Measurements from ENCODE around the gene NR1I2. TPM values are rescaled to one million over a fixed set of nuclear protein-coding genes. Genes with fewer than 3 reads are reported as not detected.

NR1I2 gene
- polyA plus RNA-seq (ENCODE audit: insufficient read length): 0.78 TPM
- long read RNA-seq, donor 1: 0 reads
- long read RNA-seq, donor 2: 0 reads
- long read RNA-seq, donor 3: 0 reads
- long read RNA-seq, donor 4: 0 reads
- long read RNA-seq, donor 5: 0 reads
- long read RNA-seq, donor 6: 0 reads
- long read RNA-seq, donor 7: 0 reads
- long read RNA-seq, donor 8: 0 reads

DNA sequence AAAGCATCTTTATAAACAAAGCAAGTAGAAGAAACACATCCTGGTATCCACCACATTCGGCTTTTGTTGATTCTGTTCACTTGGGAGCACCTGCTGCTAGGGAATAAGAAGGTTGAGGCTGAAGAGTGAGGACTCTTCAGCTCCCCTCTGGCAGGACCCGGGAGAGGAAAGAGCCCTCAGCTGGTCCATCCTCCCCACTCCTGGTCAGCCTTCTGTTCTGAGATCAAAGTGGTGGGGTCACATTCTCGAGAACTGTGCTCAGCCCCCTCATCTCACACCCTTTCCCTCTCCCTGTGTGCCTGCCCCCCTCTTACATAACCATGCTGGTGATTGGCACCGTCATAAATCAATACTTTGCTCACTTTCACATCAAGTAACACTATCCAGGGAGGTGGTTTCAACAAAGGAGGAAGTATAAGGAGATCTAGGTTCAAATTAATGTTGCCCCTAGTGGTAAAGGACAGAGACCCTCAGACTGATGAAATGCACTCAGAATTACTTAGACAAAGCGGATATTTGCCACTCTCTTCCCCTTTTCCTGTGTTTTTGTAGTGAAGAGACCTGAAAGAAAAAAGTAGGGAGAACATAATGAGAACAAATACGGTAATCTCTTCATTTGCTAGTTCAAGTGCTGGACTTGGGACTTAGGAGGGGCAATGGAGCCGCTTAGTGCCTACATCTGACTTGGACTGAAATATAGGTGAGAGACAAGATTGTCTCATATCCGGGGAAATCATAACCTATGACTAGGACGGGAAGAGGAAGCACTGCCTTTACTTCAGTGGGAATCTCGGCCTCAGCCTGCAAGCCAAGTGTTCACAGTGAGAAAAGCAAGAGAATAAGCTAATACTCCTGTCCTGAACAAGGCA lies at the start of gene NR1I2:
NR1I2 (plus strand) TSS at position 772 of the 869 bp plus-strand sequence.
- no peak for DNase-seq

DNA sequence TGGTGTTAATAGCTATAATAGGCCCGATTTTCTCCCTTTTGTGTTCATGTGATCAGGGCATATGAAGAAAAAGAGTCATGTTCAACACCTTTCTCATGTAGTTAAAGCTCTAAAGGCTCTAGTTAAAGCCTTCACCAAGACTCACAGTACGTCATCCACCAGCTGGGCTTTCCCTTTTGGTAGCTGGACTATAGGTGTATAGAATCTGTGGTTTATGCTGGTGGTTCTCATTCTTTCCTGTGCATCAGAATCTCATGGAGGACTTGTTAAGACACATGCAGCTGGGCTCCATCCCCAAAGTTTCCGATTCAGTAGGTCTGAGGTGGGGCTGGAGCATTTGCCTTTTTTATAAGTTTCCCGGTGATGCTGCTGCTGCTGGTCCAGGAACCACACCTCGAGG lies 48.1 kb upstream of the NR1I2 start:
- DNase-seq: no peak

DNA sequence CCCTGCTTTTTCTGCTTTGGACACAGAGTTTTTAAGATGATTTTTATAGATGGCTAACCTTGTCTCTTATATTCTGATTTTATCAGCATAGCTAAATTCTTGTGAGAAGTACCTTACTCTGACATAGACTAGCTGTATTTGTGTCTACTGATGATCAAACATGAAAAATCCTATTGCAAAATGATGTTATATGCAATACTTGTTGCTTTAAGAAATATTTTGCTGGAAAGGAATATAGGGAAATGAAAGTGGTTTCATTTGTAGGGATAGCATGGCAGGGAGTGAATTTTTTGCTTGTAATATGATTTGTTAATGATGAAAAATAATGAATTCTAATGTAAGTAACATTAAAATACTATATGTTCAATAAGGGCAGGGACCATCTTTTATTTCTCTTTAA lies 43.2 kb upstream of the NR1I2 start:
- DNase-seq: no peak

DNA sequence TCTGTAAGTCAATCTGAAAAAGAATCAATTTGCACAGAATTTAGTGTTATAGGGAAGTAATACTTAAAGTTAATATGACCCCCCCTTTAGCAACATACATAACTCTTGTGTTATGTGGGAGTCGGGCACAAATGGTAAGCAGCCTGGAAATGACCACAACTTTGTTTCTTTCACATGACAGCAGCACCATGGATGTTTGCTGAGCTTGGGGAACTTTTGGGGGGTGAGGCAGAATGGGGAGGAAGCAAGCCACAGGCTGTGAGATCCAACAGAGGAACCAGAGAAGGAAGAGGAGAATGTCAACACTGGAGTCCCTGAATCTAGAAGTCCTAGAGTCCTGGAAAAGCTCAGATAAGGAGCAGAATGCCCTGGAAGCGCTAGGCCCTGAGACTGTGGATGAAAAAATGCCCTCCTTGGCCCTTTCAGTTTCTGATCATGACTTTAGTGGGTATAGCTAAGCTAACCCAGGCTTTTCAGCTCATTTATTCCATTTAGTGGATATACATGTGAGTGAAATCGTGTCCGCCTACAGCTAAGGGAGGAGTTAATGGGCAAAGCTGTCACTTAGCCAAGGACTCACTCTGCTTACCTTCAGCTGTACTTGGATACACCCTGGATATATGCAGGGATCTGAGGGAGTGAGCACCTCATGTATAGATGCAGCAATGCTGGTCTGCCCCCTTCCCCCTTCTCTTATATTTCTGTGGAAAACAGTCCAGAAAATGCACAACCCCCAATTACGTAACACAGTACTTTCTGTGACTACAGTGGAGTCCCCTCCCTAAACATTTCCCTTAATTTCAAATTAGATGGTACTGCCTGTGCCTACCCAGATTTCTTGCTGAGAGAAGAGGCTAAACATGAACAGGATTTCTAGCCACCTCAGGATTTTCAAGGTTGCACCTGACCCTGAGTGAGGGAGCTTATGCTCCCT lies 40.0 kb upstream of the NR1I2 start:
- no peak for DNase-seq

DNA sequence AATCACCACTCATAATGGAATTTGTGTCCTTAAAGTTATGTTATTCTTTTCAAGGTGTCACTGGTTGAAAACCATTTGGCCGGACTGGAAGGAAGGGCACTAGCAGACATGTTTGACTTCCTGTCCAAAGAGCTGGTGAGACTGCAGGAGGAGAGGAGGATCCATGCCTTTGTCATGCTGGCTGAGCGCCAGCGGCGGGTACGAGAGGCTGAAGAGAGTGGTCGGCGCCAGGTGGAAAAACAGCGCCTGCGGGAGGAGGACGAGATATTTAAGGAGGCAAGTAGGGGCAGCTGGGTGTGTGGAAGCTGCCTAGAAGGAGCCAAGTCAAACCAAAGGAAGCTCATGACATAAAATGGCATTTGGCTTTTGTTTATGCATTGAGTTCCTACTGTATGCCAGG lies 38.0 kb upstream of the NR1I2 start:
- no peak for DNase-seq

DNA sequence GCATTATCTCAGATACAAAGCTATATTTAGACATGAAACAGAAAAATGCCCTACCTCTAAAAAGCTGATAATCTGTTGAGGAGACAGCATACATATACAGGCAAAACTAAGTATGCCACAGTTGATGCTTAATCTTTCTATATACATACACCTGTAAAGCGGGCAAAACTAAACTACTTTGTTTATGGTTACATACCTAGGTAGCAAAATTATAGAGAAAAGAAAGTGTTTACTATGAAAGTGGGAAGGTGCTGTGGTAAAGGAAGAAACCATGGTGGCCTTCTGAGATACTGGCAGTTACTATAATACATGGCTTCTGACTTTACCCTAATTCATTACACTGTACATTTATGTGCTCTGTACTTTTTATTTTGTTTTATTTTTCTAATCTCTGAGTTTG lies 36.0 kb upstream of the NR1I2 start:
- DNase-seq: no peak

DNA sequence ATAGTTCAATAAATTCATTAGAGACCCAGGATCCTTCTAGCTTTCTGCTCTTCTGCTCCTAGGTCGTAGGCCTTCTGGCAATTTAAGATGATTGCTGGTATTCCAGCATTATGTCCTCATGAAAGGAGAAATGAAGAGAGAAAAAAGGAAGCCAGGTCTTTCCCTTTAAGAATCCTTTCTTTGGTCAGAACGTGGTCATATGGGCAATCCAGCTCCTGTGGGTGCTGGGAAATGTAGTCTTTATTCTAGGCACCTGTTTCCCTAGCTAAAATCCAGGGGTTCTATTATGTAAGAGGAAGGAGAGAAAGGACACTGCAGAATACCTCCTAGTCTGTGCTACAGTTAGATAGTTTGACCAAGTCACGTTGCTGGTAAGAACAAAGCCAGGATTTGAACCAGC lies 35.5 kb upstream of the NR1I2 start:
- DNase-seq: no peak

DNA sequence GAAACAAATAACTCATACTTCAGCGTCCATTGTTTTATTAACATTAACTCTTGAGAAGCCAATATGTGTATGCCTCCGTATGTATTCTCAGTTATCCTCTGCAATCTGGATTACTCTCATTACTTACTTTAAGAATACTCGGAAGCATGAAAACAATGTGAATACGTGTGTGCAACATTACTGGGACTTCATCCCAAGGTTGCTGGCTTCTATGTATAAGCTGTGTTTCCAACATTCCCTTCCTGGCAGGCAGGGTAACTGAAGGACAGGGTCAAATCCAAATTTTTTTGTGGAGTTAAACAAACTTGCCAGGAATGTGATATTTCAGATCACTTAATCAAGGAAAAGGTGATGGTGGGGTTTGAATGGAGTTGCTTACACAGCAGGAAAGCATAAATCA lies 34.5 kb upstream of the NR1I2 start:
- DNase-seq: no peak

DNA sequence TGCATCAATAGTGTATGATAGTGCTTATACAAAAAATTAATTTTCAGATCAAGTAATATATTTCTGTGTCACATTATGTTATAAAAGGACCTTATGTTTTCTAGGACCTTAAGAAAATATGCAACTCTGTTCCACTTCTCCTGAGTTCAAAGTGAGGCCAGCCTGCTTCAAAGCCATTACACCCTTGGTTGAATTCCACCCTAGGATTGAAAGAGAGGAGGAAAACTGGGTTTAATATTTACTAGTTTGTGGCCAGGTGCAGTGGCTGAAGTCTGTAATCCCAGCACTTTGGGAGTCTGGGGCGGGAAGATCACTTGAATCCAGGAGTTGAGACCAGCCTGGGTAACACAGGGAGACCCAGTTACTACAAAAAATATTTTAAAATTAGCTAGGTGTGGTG lies 32.9 kb upstream of the NR1I2 start:
- no peak for DNase-seq

DNA sequence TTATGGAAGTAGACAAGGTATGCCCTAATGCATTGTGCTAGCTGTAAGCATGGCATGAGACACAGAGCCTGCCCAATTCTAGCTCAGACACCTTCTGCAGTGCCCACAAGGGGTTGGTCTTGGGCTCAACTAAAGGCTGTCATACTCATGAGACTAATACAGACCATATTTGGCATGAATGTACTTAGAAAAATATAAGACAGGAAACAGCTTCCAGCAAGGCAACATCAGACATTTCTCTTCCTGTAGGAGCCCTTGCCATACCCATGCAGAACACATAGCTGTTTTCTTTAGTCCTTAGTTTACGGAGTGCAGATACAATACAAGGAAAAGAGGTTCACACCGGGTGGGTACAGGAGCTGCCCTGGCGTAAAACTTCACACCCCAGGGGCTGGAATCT lies 30.5 kb upstream of the NR1I2 start:
- DNase-seq: no peak

DNA sequence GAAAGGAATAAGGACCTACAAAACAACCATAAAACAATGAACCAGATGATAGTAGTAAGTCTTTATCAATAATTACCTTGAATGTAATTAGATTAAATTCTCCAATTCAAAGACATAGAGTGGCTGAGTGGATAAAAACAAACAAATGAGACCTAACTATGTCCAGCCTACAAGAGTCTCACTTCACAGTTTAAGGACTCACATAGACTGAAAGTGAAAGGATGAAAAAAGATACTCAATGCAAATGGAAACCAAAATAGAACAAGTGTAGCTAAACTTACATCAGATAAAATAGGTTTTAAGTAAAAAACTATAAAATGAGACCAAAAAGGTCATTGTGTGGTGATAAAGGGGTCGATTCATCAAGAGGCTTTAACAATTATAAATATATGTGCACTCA lies 21.9 kb upstream of the NR1I2 start:
- DNase-seq: no peak

DNA sequence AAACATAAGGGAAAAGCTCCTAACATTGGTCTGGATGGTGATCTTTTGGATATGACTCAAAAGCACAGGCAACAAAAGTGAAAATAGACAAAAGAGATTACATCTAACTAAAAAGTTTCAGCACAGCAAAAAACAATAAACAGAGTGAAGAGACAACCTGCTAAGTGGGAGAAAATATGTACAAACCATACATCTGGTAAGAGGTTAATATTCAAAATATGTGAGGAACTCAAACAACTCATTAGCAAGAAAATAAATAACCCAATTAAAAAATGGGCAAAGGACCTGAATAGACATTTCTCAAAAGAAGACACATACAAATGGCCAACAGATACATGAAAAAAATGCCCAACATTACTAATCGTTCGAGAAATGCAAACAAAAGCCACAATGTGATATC lies 19.0 kb upstream of the NR1I2 start:
- no peak for DNase-seq

DNA sequence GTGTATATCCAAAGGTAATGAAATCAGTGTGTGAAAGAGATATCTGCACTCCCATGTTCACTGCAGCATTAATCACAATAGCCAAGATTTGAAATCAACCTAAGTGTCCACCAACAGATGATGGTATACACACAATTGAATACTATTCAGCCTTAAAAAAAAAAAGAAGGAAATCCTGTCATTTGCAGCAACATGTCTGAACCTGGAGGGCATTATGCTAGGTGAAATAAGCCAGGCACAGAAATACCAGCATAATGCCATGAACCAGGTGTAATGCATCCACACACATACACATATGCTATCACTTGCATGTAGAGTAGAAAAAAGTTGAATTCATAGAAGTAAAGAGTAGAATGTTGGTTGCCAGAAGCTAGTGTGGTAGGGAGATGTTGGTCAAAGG lies 18.4 kb upstream of the NR1I2 start:
- DNase-seq: no peak

DNA sequence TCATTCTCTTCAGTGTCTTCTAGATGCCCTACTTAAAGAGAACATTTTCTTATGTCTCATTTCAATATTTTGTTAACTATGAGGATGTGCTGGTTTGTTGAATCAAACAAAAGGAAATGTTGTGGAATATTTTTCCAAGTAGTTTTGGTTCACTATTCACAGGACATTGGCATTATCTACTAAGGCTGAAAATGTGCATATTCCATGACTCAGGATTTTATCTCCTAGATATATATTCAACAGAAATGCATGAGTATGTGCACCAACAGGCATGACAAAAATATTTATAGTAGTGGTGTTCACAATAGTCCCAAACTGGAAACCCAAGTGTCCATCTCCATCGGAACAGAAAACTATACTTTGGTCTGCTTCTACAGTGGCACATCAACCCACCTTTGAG lies 16.7 kb upstream of the NR1I2 start:
- DNase-seq: no peak

DNA sequence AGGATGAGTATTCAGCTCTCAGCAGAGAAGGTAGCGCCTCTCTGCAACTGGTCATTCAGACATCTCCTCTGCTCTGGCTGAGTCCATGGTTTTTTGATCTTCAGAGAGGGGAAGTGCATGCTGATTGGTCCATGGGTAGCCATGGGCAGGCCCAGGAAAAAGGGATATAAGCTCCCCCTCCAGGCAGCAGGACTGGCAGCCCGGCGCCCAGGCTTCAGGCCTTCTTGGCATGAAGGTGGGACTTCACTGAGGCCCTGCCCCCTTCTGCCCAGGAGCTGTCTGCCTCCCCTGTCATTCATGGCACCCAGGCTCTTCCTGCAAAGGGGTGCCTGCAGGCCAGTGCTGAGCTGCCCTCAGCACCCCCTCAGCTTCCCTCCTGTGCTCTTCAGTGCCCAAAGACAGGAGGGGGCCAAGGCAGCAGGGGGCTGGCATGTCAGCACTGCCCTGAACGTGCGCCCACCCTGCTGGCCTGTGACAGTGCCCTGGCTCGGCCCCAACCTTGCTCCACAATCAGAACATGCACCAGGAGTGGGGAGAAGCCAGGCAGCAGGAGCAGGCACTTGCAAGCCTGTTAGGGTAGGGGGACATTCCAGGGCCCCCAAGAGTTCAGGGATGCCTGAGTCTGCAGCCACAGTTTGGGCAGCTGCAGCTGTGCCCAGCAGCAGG lies 13.8 kb upstream of the NR1I2 start:
- DNase-seq: no peak

DNA sequence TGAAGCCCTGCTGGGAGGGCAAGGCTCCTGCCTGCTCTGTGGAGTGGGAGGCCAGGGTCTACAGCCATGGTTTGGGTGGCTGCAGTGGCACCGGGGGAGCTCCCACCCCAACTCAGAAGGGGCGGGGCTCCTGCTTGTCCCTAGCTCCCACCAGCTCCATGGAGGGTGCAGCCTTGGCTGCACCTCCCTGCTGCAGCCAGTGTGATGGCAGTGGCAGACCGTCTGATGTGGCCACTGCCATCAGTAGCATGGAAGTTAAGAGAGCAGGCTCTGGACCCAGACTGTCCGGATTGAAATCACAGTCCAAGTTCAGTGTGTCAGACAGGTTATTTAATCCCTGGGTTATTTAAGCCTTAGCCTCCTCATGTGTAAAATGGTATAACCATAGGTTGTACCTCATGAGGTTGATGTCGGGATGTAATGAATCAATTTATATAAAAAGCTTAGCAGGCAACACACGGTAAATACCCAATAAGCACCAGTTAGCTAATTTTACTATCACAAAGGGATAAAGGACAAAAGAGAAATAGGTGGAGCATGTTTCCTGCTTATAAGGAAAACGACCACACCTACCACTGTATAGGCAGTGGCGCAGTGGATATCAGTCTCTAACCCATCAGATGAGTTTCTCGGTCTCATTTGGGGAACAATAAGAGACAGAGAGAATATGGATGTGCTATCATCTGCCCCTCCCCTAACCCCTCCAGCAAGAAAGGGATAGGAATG lies 13.1 kb upstream of the NR1I2 start:
- DNase-seq: no peak

DNA sequence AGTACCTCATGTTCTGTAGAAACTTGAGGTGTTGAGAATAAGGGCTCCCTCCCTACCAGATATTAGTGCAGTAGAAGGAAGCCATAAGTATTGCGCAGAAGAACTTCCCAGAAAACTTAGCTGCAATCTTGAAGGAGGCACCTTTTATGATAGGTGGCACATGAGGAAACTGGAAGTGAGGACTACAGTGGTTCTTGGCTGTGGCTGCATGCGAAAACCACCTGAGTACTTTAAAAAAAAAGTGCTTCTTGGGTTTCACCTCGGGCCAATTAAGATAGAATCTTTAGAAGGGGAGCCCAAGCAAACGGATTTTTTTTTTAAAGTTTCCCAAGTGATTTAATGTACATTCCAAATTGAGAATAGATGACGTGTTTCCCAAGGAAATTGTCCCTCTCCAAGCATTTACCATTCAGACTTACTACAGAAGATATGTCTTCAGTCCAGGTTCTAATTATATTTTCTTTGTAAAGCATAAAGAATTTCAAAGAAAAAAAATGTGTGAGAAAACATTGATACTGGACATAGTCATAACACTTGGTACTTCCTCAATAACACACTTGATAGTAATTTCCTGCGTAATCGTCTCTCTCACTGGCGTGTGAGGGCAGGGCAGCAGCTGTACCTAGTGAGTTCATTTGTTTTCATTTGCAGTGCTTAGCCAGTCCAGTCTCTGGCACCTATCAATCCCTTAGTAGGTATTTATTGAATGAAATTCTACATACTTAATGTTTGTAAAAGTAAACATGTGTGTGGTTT lies 12.3 kb upstream of the NR1I2 start:
- no peak for DNase-seq

DNA sequence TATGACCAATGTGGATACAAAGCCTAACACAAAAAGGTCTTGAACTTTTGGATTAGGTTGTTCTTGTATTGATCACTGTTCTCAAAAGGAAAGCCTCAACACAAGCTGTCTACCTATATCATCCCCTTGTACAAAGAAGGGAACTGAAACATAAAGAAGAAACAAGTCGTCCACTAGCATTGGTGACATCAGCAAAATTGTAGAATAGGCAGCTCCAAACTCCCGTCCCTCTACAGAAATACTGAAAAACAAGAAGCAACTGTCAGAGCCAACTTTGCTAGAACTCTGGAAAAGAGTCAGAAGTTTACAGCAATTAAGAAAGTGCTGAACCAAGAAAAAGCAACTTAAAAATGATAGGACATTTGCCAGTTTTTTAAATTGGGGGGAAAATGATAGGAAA lies 7.5 kb upstream of the NR1I2 start:
- DNase-seq: no peak

DNA sequence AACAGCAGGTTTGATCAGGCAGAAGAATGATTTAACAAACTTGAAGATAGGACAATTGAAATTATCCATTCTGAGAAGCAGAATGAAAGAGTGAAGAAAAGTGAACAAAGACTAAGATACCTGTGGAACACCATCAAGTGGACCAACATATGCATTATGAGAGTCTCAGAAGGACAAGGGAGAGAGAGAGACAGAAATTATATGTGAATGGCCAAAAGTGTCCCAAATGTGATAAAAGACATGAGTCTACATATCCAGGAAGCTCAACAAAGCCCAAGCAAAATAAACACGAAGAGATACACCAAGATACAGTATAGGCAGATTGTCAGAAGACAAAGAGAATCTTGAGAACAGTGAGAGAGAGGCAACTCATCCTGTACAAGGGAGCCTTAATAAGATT lies 5.6 kb upstream of the NR1I2 start:
- no peak for DNase-seq

DNA sequence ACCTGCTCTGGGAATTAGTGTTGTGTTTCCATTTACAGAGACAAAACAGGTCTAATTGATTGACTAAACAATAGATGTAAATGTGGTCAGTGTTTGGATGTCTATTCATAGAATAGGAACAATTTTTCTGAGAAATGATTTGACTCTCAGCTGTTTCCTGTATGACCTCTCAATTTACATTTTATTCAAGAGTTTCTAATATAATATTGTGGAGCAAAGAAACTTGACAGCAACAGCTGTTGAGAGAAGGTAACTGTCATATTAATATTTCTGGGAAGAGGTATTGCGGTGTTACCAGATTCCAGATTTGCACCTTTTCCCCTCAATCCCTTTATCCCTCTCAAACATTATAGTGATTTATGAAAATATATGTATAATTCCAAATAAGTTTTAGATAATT lies 3.7 kb upstream of the NR1I2 start:
- no peak for DNase-seq

DNA sequence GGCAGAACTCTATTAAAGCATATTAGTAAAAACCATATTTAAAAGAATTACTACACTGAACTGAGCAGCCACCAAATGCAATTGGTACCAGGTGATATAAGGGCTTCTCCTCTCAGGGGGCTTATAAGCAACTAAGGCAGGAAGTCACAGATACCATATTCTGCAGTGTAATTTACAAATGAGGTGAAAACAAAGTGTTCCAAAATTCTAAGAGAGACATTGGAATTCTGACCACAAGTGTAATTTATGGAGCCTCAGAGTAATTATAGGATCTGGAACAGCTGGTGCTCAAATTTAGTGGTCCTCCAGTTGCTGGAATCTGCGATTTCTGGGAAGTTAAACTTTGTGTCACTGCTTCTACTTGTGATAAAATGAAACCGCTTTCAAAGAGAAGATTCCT lies 3.1 kb upstream of the NR1I2 start:
- DNase-seq: peak; percentile 11

Data from left kidney (tissue), 8 donors.